Endothelial cell of umbilical vein (primary cell): ENCODE measurements around the gene HDDC2.

ENCODE experiments used
- CTCF ChIP-seq, 2 donors: IDR thresholded peaks; 1 replicate in 1 of 2; 2 replicates in 1 of 2; pipeline ENCODE4 v1.5.1; 2011; ENCODE audit warnings: low read length in 2 of 2, mild to moderate bottlenecking in 2 of 2, moderate library complexity in 2 of 2, control low read depth in 1 of 2, inconsistent platforms in 1 of 2, low read depth in 1 of 2; ENCODE audit not compliant: insufficient read depth in 1 of 2; ENCODE audit errors: extremely low read depth in 1 of 2
- EZH2 ChIP-seq: IDR thresholded peaks from 2 replicates; pipeline ENCODE4 v1.6.1; 2012; ENCODE audit warnings: borderline replicate concordance, low read depth, mild to moderate bottlenecking, moderate library complexity, low read length, inconsistent platforms; ENCODE audit not compliant: severe bottlenecking
- JUN ChIP-seq: IDR thresholded peaks from 2 replicates; pipeline ENCODE4 v1.6.1; 2011; ENCODE audit warnings: borderline replicate concordance, low read depth; ENCODE audit not compliant: insufficient read length, insufficient read depth
- MAX ChIP-seq: IDR thresholded peaks from 2 replicates; pipeline ENCODE4 v1.6.1; 2011; ENCODE audit not compliant: insufficient read depth, insufficient read length
- MYC ChIP-seq: IDR thresholded peaks from one replicate; pipeline ENCODE4 v1.6.1; 2011; ENCODE audit warnings: mild to moderate bottlenecking, low read depth, low read length
- POLR2A ChIP-seq: IDR thresholded peaks from 2 replicates; pipeline ENCODE4 v1.6.1; 2012; ENCODE audit warnings: low read depth, mild to moderate bottlenecking, control low read depth, low read length

GRCh38 chr6:125302840-125303511 lies 1.2 kb upstream of the HDDC2 start:
- no peak for TF ChIP-seq MAX
- TF ChIP-seq CTCF (IDR thresholded peaks at IDR 0.05; ENCODE audit: extremely low read depth in 1 of 2, insufficient read depth in 1 of 2, low read depth in 1 of 2, low read length in 2 of 2), result no peak
- no peak for TF ChIP-seq MYC
- TF ChIP-seq POLR2A, result no peak
- no peak for TF ChIP-seq EZH2
- TF ChIP-seq JUN, result no peak
